Measurements from ENCODE around the gene JARID2. TPM values are rescaled to one million over a fixed set of nuclear protein-coding genes. Genes with fewer than 3 reads are reported as not detected.
A peak's percentile ranks its signal among the peaks of the same experiment; 100 is the strongest.

Gene JARID2
- total and polyA plus RNA-seq, 9 of the 15 experiments (the other 6 are each of a cell fraction or from before 2014, with no cell fraction given), result 5.0 to 29.0 (median 15.6) TPM

GRCh38 chr6:15244620-15245360 is 1.1 kb upstream of the JARID2 start (continued):
- TF ChIP-seq ZBTB2 (IDR thresholded peaks at IDR 0.05) (no peak), THAP12 (CRISPR knock-in tag; IDR thresholded peaks at IDR 0.05) (peak; percentile 88), SNIP1 (IDR thresholded peaks at IDR 0.05; ENCODE audit: low read depth) (no peak), STAT5B (CRISPR knock-in tag; IDR thresholded peaks at IDR 0.05) (no peak), ID3 (CRISPR knock-in tag; IDR thresholded peaks at IDR 0.05) (no peak), ID3 (tag; IDR thresholded peaks at IDR 0.05) (peak; percentile 89), SRSF1 (IDR thresholded peaks at IDR 0.05; ENCODE audit: low read depth, low read length) (no peak), ZNF75A (CRISPR knock-in tag; IDR thresholded peaks at IDR 0.05) (peak; percentile 71; the same call in 1 of the 2 replicates), ZC3H8 (IDR thresholded peaks at IDR 0.05) (no peak), XRCC3 (IDR thresholded peaks at IDR 0.05) (no peak), ZNF507 (tag; conservative IDR thresholded peaks at IDR 0.05) (no peak), LCOR (CRISPR knock-in tag; IDR thresholded peaks at IDR 0.05) (no peak), MCM3 (IDR thresholded peaks at IDR 0.05) (no peak), ZBTB9 (CRISPR knock-in tag; IDR thresholded peaks at IDR 0.05) (peak; percentile 93), ZNF282 (CRISPR knock-in tag; IDR thresholded peaks at IDR 0.05) (no peak), ILF3 (IDR thresholded peaks at IDR 0.05; ENCODE audit: borderline replicate concordance) (peak; percentile 64; the same call in 1 of the 2 replicates), ZFP1 (CRISPR knock-in tag; IDR thresholded peaks at IDR 0.05) (0 out of 2 replicates have a peak, but pooled peaks have one; percentile 13), ARID2 (IDR thresholded peaks at IDR 0.05) (no peak), FOXA1 (IDR thresholded peaks at IDR 0.05; ENCODE audit: borderline replicate concordance) (no peak), SUPT5H (IDR thresholded peaks at IDR 0.05) (peak; percentile 31; the same call in 1 of the 2 replicates), SIN3B (IDR thresholded peaks at IDR 0.05; ENCODE audit: low read depth) (peak; percentile 54), NR3C1 (CRISPR knock-in tag; IDR thresholded peaks at IDR 0.05) (peak; percentile 73; the same call in 1 of the 2 replicates), MIER1 (IDR thresholded peaks at IDR 0.05; ENCODE audit: low read depth) (no peak), NRF1 (conservative IDR thresholded peaks at IDR 0.05 in 1 of 2, IDR thresholded peaks at IDR 0.05 in 1 of 2) (peak; percentile 9 to 21; a peak in 2 of 4 replicates)

Measured in K562 (cell line).